ENCODE data around the gene PPFIA1.
"Not testable (repeated sequence)": the region's sequence is repeated elsewhere in the genome, so short reads cannot be mapped to it uniquely, and the experiment has no call there.

The PPFIA1 gene

DNA sequence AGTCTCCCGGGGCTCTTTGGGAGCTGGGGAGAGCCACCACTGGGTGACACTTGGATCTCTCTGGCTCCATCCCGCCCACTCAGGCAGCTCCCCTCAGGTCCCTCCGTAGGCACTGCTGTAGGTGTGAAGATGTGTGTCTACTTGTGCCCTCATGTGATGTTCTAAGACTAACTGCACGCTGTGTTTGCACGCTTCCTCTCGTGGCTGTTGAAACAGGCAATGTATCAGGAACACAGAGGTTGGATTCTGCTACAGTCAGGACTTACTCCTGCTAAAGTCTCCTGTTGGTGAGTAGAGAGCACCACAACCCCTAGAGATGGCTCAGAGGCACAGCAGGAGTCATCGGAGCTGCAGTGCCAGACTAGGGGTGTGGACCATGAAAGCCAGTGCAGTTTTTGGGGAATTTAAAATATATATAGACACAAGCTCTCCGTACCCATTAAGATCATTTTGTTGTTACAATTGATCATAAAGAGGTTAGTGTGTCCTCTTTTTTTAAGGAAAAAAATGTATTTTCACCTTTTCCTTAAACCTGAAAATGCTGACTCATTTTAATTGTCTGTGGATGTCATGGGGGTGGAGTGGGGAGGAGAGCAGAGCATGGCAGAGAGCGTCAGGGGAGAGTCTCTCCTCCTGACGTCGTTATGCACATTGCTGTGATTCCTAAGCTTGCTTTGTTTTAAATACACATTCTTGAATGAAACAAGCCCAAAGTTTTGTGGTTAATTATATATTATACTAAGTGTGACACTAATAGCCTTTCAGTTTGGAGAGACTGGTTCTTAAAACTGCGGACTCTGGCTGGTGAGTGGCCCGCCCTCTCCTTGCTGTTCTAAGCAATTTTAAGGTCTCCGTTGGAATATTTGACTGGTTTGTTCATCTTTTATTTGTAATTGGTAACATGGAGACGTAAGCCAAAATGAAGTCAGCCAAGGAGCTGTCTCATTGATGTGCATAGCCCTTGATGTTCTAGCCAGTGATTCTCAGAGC lies 111.7 kb downstream of the PPFIA1 start:
- no peak overlapping the region for H3K4me3 ChIP-seq (ENCODE audit: low read depth, low read length)
- in situ Hi-C loops (cut with HindIII; ENCODE audit: low sequenced_read_pairs) = no loop called here
- DNase-seq (ENCODE audit: low read depth, low spot score) = peak; percentile 80
- TF ChIP-seq, protein P1, sequence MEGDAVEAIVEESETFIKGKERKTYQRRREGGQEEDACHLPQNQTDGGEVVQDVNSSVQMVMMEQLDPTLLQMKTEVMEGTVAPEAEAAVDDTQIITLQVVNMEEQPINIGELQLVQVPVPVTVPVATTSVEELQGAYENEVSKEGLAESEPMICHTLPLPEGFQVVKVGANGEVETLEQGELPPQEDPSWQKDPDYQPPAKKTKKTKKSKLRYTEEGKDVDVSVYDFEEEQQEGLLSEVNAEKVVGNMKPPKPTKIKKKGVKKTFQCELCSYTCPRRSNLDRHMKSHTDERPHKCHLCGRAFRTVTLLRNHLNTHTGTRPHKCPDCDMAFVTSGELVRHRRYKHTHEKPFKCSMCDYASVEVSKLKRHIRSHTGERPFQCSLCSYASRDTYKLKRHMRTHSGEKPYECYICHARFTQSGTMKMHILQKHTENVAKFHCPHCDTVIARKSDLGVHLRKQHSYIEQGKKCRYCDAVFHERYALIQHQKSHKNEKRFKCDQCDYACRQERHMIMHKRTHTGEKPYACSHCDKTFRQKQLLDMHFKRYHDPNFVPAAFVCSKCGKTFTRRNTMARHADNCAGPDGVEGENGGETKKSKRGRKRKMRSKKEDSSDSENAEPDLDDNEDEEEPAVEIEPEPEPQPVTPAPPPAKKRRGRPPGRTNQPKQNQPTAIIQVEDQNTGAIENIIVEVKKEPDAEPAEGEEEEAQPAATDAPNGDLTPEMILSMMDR (IDR thresholded peaks at IDR 0.05; ENCODE audit: low read depth, low read length) = peak; percentile 13

GRCh38 chr11:70383664-70384565 lies 113.4 kb downstream of the PPFIA1 start:
- DNase-seq (ENCODE audit: low read depth, low spot score) = no peak
- TF ChIP-seq, protein P1 (IDR thresholded peaks at IDR 0.05; ENCODE audit: low read depth, low read length) = no peak
- in situ Hi-C loops (cut with HindIII; ENCODE audit: low sequenced_read_pairs) = no loop called here
- H3K4me3 ChIP-seq (ENCODE audit: low read depth, low read length) = no peak overlapping the region

- DNase-seq (ENCODE audit: low read depth, low spot score) = no peak
- H3K4me3 ChIP-seq (ENCODE audit: low read depth, low read length) = no peak overlapping the region
- TF ChIP-seq, protein P1 (IDR thresholded peaks at IDR 0.05; ENCODE audit: low read depth, low read length) = no peak
- in situ Hi-C loops (cut with HindIII; ENCODE audit: low sequenced_read_pairs) = no loop called here
These were observed 114.2 kb downstream of the PPFIA1 start for GRCh38 chr11:70384566-70385152.

DNA sequence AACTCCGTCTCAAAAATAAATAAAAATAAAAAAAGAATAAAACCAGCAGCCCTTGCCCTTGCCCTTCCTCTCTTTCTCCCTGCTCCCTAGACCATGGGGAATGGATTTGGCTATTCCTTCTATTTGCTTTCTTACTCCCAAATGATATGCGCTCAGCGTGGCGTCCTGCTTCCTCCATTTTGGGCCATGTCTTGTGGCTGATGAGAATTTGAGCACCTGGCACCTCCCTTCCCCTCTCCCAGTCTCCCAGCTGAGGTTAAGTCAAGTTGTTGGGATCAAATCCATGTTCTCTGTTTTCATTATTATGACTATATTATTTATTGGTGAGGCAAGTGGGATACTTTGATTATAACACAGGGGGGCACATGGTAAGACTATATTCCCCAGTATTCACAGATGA lies 117.1 kb downstream of the PPFIA1 start:
- H3K4me3 ChIP-seq (ENCODE audit: low read depth, low read length) = no peak overlapping the region
- TF ChIP-seq, protein P1 (IDR thresholded peaks at IDR 0.05; ENCODE audit: low read depth, low read length) = no peak
- in situ Hi-C loops (cut with HindIII; ENCODE audit: low sequenced_read_pairs) = no loop called here
- DNase-seq (ENCODE audit: low read depth, low spot score) = no peak

DNA sequence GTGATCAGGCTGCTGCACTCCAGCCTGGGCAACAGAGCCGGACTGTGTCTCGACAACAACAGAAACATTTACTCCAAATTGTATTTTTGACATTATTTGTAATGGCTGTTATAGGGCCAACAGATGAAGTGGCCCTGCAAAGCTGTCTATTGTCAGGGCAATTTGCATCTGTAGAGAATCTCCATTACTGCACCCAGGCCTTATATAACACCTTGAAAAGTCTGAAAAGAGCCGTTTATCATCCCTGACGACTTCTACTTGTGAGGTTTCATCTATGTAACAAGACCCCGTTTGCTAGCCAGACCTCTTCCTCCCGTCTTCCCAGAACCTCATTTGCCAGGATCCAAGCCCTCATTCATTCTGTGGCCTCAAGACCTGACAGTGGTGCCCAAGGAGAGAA lies 118.7 kb downstream of the PPFIA1 start:
- DNase-seq (ENCODE audit: low read depth, low spot score) = no peak
- H3K4me3 ChIP-seq (ENCODE audit: low read depth, low read length) = no peak overlapping the region
- TF ChIP-seq, protein P1 (IDR thresholded peaks at IDR 0.05; ENCODE audit: low read depth, low read length) = no peak
- in situ Hi-C loops (cut with HindIII; ENCODE audit: low sequenced_read_pairs) = no loop called here

- DNase-seq (ENCODE audit: low read depth, low spot score); H3K4me3 ChIP-seq (ENCODE audit: low read depth, low read length); in situ Hi-C loops (cut with HindIII; ENCODE audit: low sequenced_read_pairs): not testable (repeated sequence)
These were observed 120.4 kb downstream of the PPFIA1 start for GRCh38 chr11:70390882-70391281.
